ENCODE data around the gene NRXN2.

DNA sequence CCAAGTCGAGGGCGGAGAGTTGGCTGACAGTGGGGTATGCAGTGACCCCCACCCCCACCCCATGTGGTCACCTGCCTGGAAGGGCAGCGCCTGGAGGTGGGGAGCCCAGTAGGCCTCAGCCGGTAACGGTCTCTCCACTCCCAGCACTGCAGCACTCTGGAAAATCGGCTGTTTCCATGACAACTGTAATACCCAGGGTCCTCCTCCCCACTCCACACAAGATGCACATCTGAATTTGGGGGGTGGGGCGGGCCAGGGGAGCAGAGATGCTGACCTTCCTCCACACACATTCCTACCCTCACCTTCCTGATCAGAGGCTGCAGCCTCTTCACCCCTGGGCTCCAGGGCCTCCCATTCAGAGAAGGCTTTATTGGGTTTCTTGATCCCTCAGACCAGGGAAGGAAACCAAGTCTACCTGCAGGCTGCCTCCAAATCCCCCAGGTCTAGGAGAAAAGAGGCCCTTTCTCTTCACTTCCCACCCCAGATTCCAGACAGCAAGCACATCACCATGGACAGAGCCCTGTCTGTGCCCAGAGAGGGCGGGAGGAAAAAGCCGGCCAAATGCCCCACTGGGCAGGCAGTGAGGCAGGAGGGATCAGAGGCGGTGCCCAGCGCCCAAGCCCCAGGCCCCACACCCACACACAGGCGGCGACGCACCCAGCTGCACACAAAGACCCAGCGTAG lies 85.5 kb downstream of the NRXN2 start:
- TF ChIP-seq POLR2AphosphoS5 (IDR thresholded peaks at IDR 0.05; ENCODE audit: borderline replicate concordance, low read depth, low read length) (no peak), EZH2 (IDR thresholded peaks at IDR 0.05) (no peak), FOXP2 (optimal IDR thresholded peaks at IDR 0.05; ENCODE audit: control extremely low read depth, extremely low read length, insufficient read depth) (no peak)
